ENCODE measurements around the gene STAT1.

The STAT1 gene

DNA sequence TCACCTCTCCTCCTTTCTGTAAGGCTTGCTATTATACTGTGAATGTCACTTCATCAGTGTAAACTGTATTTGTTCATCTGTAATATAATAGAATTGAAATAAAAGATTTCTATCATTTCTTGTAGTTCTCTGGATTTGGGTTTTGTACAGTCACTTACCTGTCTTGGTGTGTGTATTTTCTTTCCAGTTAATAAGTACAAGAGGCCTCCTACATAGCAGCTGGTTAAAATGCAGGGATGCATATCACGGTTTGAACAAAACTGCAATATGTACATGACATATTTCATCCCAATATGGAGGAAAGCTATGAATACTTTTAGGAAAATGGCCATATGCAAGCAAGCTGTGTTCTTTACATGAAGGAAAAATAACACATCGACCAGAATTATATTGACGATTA, 5.4 kb upstream of the STAT1 start:
- H3K27ac ChIP-seq (ENCODE audit: low read depth, low read length) = no peak overlapping the region
- H3K4me3 ChIP-seq (ENCODE audit: low read depth in 1 of 5, low read length in 5 of 5) = no peak overlapping the region
- no peaks in the 10 kb centered on the region for H3K27me3 ChIP-seq (ENCODE audit: control insufficient read depth in 5 of 5, insufficient read depth in 4 of 5, low read length in 5 of 5)
- peaks cover 4 to 23% (median 20%) of the 10 kb centered on the region in 5 donors for H3K4me1 ChIP-seq (ENCODE audit: control insufficient read depth in 5 of 5, insufficient read depth in 5 of 5, low read length in 5 of 5)
- no peaks in the 10 kb centered on the region for H3K36me3 ChIP-seq (ENCODE audit: control insufficient read depth in 5 of 5, insufficient read depth in 5 of 5, low read length in 5 of 5)
- no peak overlapping the region for H3K9ac ChIP-seq (ENCODE audit: low read length in 5 of 5)
- H3K9me3 ChIP-seq (ENCODE audit: control insufficient read depth in 5 of 5, low read length in 5 of 5) = no peaks in the 10 kb centered on the region

DNA sequence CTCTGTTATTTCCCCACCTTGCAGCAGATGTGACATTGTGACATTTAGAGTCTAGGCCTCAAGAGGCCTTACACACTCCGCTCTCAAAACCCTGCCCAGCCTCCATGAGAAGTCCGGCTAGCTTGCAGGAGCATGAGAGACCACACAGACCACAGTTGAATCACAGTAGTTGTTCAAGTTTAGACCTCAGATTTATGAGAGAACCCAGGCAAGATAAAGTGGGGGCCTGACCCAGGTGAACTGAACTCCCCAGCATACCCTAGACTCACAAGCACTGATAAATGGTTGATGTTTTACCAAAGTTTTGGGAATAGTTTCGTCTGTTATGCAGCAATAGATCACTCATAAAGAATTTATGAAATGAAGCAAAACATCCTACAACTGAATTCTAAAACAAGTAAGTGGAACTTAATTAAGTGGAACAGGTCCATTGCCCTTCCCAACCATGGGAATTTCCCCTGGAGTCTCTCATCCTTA, 4.7 kb upstream of the STAT1 start:
- Histone ChIP-seq H3K27ac (ENCODE audit: low read depth, low read length) (no peak overlapping the region), H3K4me1 (ENCODE audit: control insufficient read depth in 5 of 5, insufficient read depth in 5 of 5, low read length in 5 of 5) (peaks cover 4 to 25% (median 22%) of the 10 kb centered on the region in 5 donors), H3K4me3 (ENCODE audit: low read depth in 1 of 5, low read length in 5 of 5) (no peak overlapping the region), H3K27me3 (ENCODE audit: control insufficient read depth in 5 of 5, insufficient read depth in 4 of 5, low read length in 5 of 5) (no peaks in the 10 kb centered on the region), H3K9me3 (ENCODE audit: control insufficient read depth in 5 of 5, low read length in 5 of 5) (no peaks in the 10 kb centered on the region), H3K36me3 (ENCODE audit: control insufficient read depth in 5 of 5, insufficient read depth in 5 of 5, low read length in 5 of 5) (no peaks in the 10 kb centered on the region), H3K9ac (ENCODE audit: low read length in 5 of 5) (no peak overlapping the region)

DNA sequence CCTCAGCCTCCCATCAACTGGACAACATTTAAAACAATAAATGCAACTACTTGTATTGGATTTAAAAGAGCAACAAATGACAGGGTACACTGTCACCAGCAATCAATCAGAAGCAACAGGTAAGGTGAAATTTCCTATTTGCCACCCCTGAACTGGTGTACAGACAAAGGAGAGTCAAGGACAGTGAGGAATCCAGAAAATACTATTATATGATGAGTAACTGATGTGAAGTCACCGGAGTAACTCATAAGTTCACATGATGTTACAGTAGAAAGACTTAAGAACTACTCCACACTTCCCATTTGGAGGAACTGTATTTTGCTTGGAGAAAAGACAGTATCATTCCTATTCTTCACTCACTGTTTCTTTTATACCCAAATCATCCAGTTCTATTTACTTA, 4.1 kb upstream of the STAT1 start:
- H3K27me3 ChIP-seq (ENCODE audit: control insufficient read depth in 5 of 5, insufficient read depth in 4 of 5, low read length in 5 of 5) = no peaks in the 10 kb centered on the region
- no peaks in the 10 kb centered on the region for H3K9me3 ChIP-seq (ENCODE audit: control insufficient read depth in 5 of 5, low read length in 5 of 5)
- H3K27ac ChIP-seq (ENCODE audit: low read depth, low read length) = no peak overlapping the region
- no peaks in the 10 kb centered on the region for H3K36me3 ChIP-seq (ENCODE audit: control insufficient read depth in 5 of 5, insufficient read depth in 5 of 5, low read length in 5 of 5)
- no peak overlapping the region for H3K9ac ChIP-seq (ENCODE audit: low read length in 5 of 5)
- H3K4me1 ChIP-seq (ENCODE audit: control insufficient read depth in 5 of 5, insufficient read depth in 5 of 5, low read length in 5 of 5) = peaks cover 4 to 31% (median 26%) of the 10 kb centered on the region in 5 donors
- no peak overlapping the region for H3K4me3 ChIP-seq (ENCODE audit: low read depth in 1 of 5, low read length in 5 of 5)

DNA sequence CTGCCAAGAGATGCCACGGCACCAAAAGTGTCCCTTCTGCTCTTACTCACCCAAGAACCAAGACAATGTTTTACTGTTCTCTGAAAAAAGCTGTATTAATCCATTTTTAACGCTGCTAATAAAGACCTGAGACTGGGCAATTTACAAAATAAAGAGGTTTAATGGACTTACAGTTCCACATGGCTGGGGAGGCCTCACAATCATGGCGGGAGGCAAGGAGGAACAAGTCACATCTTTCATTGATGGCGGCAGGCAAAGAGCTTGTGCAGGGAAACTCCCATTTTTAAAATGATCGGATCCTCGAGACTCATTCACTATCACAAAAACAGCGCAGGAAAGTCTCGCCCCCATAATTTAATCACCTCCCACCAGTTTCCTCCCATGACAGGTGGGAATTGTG, 1.9 kb upstream of the STAT1 start:
- peaks cover under 1 to 44% (median 38%) of the 10 kb centered on the region in 5 donors for H3K4me1 ChIP-seq (ENCODE audit: control insufficient read depth in 5 of 5, insufficient read depth in 5 of 5, low read length in 5 of 5)
- H3K4me3 ChIP-seq (ENCODE audit: low read depth in 1 of 5, low read length in 5 of 5) = no peak overlapping the region
- H3K36me3 ChIP-seq (ENCODE audit: control insufficient read depth in 5 of 5, insufficient read depth in 5 of 5, low read length in 5 of 5) = peaks cover 0 to 7% (median 5%) of the 10 kb centered on the region in 5 donors
- no peak overlapping the region for H3K9ac ChIP-seq (ENCODE audit: low read length in 5 of 5)
- H3K27me3 ChIP-seq (ENCODE audit: control insufficient read depth in 5 of 5, insufficient read depth in 4 of 5, low read length in 5 of 5) = no peaks in the 10 kb centered on the region
- no peaks in the 10 kb centered on the region for H3K9me3 ChIP-seq (ENCODE audit: control insufficient read depth in 5 of 5, low read length in 5 of 5)
- no peak overlapping the region for H3K27ac ChIP-seq (ENCODE audit: low read depth, low read length)

DNA sequence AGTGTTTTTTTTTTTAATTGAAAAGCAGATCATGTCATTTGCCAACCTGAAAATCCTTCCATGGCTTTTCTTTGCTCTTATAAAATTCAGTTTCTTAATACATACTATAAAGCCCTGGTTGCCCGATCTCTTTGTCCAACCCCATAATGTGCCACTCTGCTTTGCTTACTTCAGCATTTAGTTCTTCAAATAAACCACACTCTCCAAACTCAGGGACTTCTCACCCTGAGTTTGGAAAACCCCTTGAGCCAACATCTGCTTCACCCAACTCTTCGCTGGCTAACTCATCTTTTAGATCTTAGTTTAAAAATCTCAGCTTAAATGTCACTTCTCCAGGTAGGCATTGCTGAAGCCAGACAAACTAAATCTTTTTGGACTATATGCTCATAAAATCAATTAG, 1.3 kb upstream of the STAT1 start:
- H3K27me3 ChIP-seq (ENCODE audit: control insufficient read depth in 5 of 5, insufficient read depth in 4 of 5, low read length in 5 of 5) = no peaks in the 10 kb centered on the region
- H3K4me1 ChIP-seq (ENCODE audit: control insufficient read depth in 5 of 5, insufficient read depth in 5 of 5, low read length in 5 of 5) = peaks cover 0 to 43% (median 38%) of the 10 kb centered on the region in 5 donors
- H3K9ac ChIP-seq (ENCODE audit: low read length in 5 of 5) = no peak overlapping the region
- no peaks in the 10 kb centered on the region for H3K9me3 ChIP-seq (ENCODE audit: control insufficient read depth in 5 of 5, low read length in 5 of 5)
- H3K36me3 ChIP-seq (ENCODE audit: control insufficient read depth in 5 of 5, insufficient read depth in 5 of 5, low read length in 5 of 5) = peaks cover 0 to 7% (median 7%) of the 10 kb centered on the region in 5 donors
- no peak overlapping the region for H3K27ac ChIP-seq (ENCODE audit: low read depth, low read length)
- H3K4me3 ChIP-seq (ENCODE audit: low read depth in 1 of 5, low read length in 5 of 5) = no peak overlapping the region

DNA sequence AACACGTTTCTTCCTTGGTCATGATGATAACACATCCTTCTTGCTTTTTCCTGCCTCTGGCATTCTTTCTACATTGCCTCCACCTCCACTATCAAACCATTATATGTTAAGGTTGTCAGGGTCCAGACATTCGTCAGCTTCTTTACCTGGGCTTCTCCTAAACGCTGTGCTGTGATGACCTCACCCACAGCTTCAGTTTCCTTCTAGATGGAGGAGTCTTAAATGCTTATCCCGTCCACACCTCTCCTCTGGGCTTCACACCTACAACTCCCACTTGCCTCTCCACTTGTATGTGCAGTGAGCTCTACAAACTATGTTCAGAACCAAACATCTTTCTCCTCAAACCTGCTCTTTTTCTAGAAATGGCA, 666 bp upstream of the STAT1 start:
- peak overlapping the region; percentile 75 for H3K27ac ChIP-seq (ENCODE audit: low read depth, low read length)
- H3K4me3 ChIP-seq (ENCODE audit: low read depth in 1 of 5, low read length in 5 of 5) = peak overlapping the region; percentile 68 to 100 (median 98)
- no peaks in the 10 kb centered on the region for H3K27me3 ChIP-seq (ENCODE audit: control insufficient read depth in 5 of 5, insufficient read depth in 4 of 5, low read length in 5 of 5)
- no peaks in the 10 kb centered on the region for H3K9me3 ChIP-seq (ENCODE audit: control insufficient read depth in 5 of 5, low read length in 5 of 5)
- H3K4me1 ChIP-seq (ENCODE audit: control insufficient read depth in 5 of 5, insufficient read depth in 5 of 5, low read length in 5 of 5) = peaks cover 0 to 40% (median 39%) of the 10 kb centered on the region in 5 donors
- H3K36me3 ChIP-seq (ENCODE audit: control insufficient read depth in 5 of 5, insufficient read depth in 5 of 5, low read length in 5 of 5) = peaks cover 0 to 13% (median 10%) of the 10 kb centered on the region in 5 donors
- H3K9ac ChIP-seq (ENCODE audit: low read length in 5 of 5) = peak overlapping the region; percentile 32 to 97 (median 78)

DNA sequence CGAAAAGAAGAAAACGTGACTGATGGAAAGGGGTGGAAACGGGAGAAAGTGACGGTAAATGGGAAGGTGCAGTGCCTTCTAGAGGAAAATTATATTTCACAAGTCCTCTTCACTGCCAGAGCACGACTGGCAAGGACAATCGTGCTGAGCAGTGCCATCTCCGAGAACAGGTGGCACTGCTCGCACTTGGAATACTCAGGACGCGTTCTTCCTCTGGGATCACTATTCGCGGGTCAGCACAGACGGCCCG, 364 bp downstream of the STAT1 start:
- H3K4me1 ChIP-seq (ENCODE audit: control insufficient read depth in 5 of 5, insufficient read depth in 5 of 5, low read length in 5 of 5) = peaks cover 0 to 40% (median 39%) of the 10 kb centered on the region in 5 donors
- H3K4me3 ChIP-seq (ENCODE audit: low read depth in 1 of 5, low read length in 5 of 5) = peak overlapping the region; percentile 98 to 100 (median 99)
- H3K27ac ChIP-seq (ENCODE audit: low read depth, low read length) = peak overlapping the region; percentile 92
- H3K9me3 ChIP-seq (ENCODE audit: control insufficient read depth in 5 of 5, low read length in 5 of 5) = no peaks in the 10 kb centered on the region
- peak overlapping the region; percentile 57 to 98 (median 96) for H3K9ac ChIP-seq (ENCODE audit: low read length in 5 of 5)
- peaks cover 6 to 23% (median 14%) of the 10 kb centered on the region in 5 donors for H3K36me3 ChIP-seq (ENCODE audit: control insufficient read depth in 5 of 5, insufficient read depth in 5 of 5, low read length in 5 of 5)
- H3K27me3 ChIP-seq (ENCODE audit: control insufficient read depth in 5 of 5, insufficient read depth in 4 of 5, low read length in 5 of 5) = no peaks in the 10 kb centered on the region

DNA sequence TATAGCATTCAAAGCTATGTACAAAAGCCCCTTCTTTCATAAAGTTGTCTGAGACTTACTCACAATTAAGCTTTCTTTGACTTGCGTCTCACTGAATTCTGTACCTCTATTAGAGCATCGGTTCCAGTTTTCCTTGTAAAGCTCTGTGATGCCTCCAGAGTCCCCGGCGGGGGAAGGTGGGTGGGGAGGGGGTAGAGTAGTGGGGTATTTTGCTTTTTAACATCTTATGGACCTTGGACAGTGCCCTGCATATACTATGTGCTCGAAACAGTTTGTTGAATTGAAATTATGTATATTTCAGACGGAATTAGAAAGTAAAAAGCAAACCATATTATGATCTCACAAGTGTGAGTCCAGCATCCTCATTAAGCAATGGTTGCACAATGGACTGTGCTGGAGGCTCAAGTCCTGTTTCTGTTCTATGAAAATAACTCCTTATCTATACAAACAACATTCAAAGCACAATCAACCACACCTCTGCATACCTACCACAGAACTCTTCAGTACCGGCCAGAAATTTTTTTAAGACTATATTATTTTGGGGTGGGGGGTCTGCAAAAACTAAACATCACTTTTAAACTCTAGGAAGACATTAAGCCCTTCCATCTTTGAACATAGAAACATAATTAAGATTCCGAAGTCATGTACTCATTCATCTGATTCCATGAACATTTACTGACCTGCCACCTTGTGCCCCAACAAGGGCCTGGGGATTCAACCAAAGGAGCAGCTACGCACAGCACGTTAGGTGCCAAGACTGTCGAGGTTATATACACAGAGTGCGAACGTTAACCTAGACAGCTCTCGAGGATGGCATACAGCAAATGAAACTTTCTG, 908 bp downstream of the STAT1 start:
- H3K27ac ChIP-seq (ENCODE audit: low read depth, low read length) = peak overlapping the region; percentile 92
- H3K36me3 ChIP-seq (ENCODE audit: control insufficient read depth in 5 of 5, insufficient read depth in 5 of 5, low read length in 5 of 5) = peaks cover 9 to 28% (median 20%) of the 10 kb centered on the region in 5 donors
- no peaks in the 10 kb centered on the region for H3K27me3 ChIP-seq (ENCODE audit: control insufficient read depth in 5 of 5, insufficient read depth in 4 of 5, low read length in 5 of 5)
- H3K9me3 ChIP-seq (ENCODE audit: control insufficient read depth in 5 of 5, low read length in 5 of 5) = no peaks in the 10 kb centered on the region
- H3K4me3 ChIP-seq (ENCODE audit: low read depth in 1 of 5, low read length in 5 of 5) = peak overlapping the region; percentile 98 to 100 (median 99)
- peaks cover 0 to 40% (median 39%) of the 10 kb centered on the region in 5 donors for H3K4me1 ChIP-seq (ENCODE audit: control insufficient read depth in 5 of 5, insufficient read depth in 5 of 5, low read length in 5 of 5)
- peak overlapping the region; percentile 57 to 98 (median 96) for H3K9ac ChIP-seq (ENCODE audit: low read length in 5 of 5)

DNA sequence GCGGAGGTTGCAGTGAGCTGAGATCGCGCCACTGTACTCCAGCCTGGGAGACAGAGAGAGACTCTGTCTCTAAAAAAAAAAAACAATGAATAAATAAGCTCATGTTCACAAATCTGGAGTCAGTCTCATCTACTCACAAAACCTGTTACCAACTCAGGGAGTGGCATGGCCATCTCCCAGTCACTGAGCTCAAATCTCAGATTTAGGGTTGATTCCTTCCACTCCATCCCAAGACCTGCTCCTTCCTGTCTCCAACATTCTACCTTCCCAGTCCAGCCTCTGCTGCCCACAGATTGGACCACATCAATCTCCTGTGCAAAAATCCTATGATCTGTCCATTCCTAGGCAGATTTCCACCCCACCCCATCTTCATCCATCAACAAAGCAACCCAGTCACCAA, 1.6 kb downstream of the STAT1 start:
- Histone ChIP-seq H3K36me3 (ENCODE audit: control insufficient read depth in 5 of 5, insufficient read depth in 5 of 5, low read length in 5 of 5) (peaks cover 10 to 34% (median 26%) of the 10 kb centered on the region in 5 donors), H3K9me3 (ENCODE audit: control insufficient read depth in 5 of 5, low read length in 5 of 5) (no peaks in the 10 kb centered on the region), H3K4me3 (ENCODE audit: low read depth in 1 of 5, low read length in 5 of 5) (peak overlapping the region; percentile 98 to 100 (median 99))

More for the DNA sequence above, 1.6 kb downstream of the STAT1 start:
- peaks cover 0 to 40% (median 39%) of the 10 kb centered on the region in 5 donors for H3K4me1 ChIP-seq (ENCODE audit: control insufficient read depth in 5 of 5, insufficient read depth in 5 of 5, low read length in 5 of 5)
- H3K27ac ChIP-seq (ENCODE audit: low read depth, low read length) = no peak overlapping the region
- no peaks in the 10 kb centered on the region for H3K27me3 ChIP-seq (ENCODE audit: control insufficient read depth in 5 of 5, insufficient read depth in 4 of 5, low read length in 5 of 5)
- H3K9ac ChIP-seq (ENCODE audit: low read length in 5 of 5) = peak overlapping the region in 1 of 5 donors; percentile 94
